Skeletal muscle cell (primary cell): ENCODE measurements around the gene PRR20D.
"Not testable (repeated sequence)": the region's sequence is repeated elsewhere in the genome, so short reads cannot be mapped to it uniquely, and the experiment has no call there.

Source experiments
- DNase-seq: peaks from one replicate; pipeline ENCODE4 v3.0.0-alpha.2; 2010; ENCODE audit warnings: low read depth
- H3K4me3 ChIP-seq: 2 replicates; pipeline ENCODE4 v1.5.1; 2011; ENCODE audit warnings: low read depth, mild to moderate bottlenecking, control low read depth, low read length, moderate library complexity

PRR20D gene

DNA sequence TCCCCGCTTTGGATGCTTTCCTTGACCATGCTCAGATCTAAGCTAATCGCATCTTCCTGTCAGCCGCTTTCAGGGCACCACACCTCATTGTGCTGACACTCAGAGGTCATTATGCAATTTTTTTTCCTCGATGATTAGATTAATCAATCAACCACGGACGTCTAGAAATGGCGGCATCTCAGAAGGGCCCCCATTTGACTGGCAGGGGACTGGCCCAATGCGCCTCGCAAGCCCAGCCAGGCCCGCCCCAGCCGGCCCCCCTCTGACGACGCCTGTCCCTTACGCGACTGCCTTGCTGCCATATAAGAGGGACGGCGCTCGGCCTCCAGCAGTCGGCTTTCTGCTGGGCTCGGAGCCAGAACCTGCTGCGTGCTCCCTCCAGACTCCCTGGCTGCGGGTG is at the start of gene PRR20D:
PRR20D (plus strand) TSS at position 301 of the 400 bp plus-strand sequence. CDS start 387 bp downstream, outside the sequence.
- H3K4me3 ChIP-seq, DNase-seq: not testable (repeated sequence)

DNA sequence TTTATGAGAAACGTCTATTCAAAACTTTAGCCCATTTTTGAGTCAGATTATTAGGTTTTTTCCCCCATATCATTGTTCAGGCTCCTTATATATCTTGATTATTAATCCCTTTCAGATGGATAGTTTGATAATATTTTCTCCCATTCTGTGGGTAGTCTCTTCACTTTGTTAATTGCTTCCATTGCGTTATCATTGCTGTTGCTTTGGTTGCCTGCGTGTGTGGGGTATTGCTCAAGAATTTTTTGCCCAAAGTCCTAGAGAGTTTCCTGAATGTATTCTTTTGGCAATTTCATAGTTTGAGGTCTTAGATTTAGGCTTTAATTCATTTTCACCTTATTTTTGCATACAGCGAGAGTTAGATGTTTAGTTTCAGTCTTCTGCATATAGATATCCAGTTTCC is 45.5 kb upstream of the PRR20D start:
- H3K4me3 ChIP-seq, result no peak overlapping the region
- no peak for DNase-seq

DNA sequence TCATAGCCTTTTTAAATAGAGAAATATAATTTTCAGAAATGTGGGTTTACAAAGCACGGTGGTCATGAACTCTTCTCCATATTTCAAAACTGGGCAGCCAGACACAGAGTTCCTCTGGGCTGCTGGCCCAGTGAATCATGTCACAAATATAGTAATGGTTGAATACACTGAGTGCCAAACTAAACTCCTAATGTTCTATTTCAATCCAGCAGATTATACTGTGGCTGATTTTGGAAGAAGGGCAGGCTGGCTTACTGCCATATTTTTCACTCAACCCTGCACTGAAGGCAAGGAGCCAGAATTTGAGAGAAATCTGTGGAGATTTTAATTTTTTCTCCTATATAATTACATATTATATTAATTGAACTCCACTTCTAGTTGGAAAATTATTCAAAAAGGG is 36.8 kb upstream of the PRR20D start:
- no peak overlapping the region for H3K4me3 ChIP-seq
- no peak for DNase-seq

DNA sequence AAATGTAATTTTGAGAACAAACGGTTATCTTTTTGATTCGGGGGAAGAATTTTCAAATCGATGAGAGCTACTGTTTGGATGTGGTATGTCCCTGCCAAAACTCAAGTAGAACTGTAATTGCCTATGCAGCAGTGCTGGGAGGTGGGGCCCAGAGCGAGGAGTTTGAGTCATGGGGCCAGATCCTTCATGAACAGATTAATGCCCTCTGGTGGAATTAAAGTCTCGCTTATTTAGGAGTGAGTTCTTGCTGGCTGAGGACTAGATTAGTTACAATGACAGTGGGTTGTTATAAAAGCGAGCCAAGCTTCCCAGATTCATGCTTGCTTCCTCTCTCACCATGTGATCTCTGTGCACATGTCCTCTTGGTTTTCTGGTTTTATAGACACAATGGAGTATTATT is 31.5 kb upstream of the PRR20D start:
- H3K4me3 ChIP-seq, result no peak overlapping the region

GRCh38 chr13:57136093-57136492 is 24.3 kb upstream of the PRR20D start:
- DNase-seq, result no peak

More for the DNA sequence above, 31.5 kb upstream of the PRR20D start:
- no peak for DNase-seq

GRCh38 chr13:57137585-57137984 is 22.8 kb upstream of the PRR20D start:
- H3K4me3 ChIP-seq, result no peak overlapping the region

More at GRCh38 chr13:57136093-57136492, 24.3 kb upstream of the PRR20D start:
- no peak overlapping the region for H3K4me3 ChIP-seq

DNA sequence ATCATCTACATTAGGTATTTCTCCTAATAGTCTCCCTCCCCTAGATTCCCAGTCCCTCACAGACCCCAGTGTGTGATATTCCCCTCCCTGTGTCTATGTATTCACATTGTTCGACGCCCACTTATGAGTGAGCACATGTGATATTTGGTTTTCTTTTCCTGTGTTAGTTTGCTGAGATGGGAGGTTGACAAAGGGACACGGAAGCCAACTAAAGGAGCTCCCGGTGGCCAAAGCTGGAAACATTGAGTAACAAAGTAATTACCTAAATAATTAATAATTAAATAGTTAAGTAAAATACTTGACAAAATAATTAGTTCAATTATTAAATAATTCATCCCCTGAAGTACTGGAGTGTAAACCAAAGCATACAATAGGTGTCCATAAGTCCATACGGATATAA is 21.4 kb upstream of the PRR20D start:
- DNase-seq, result no peak
- H3K4me3 ChIP-seq, result no peak overlapping the region

More at GRCh38 chr13:57137585-57137984, 22.8 kb upstream of the PRR20D start:
- no peak for DNase-seq

DNA sequence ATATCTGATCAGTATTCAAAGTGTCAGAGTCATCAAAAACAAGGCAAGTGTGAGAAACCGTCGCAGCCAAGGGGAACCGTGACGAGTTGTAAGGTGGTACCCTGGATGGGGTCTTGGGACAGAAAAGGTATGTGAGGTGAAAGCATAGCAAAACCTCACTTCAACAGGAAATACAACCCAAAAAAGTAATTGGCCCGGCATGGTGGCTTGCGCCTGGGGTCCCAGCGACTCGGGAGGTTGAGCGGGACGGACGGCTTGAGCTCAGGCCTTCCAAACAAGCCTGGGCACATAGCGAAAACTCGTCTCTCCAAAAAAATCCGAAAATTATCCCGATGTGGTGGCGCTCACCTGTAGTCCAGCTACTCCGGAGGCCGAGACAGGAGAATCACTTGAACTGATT is 20.7 kb upstream of the PRR20D start:
- not testable (repeated sequence) for DNase-seq, H3K4me3 ChIP-seq

GRCh38 chr13:57140235-57140968 is 20.0 kb upstream of the PRR20D start, which contains the start of gene PRR20A:
PRR20A (plus strand) TSS chr13:57140918; CDS start chr13:57141305, 387 bp downstream.
- not testable (repeated sequence) for H3K4me3 ChIP-seq, DNase-seq

DNA sequence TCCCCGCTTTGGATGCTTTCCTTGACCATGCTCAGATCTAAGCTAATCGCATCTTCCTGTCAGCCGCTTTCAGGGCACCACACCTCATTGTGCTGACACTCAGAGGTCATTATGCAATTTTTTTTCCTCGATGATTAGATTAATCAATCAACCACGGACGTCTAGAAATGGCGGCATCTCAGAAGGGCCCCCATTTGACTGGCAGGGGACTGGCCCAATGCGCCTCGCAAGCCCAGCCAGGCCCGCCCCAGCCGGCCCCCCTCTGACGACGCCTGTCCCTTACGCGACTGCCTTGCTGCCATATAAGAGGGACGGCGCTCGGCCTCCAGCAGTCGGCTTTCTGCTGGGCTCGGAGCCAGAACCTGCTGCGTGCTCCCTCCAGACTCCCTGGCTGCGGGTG is 13.2 kb upstream of the PRR20D start, which contains the start of gene PRR20B:
PRR20B (plus strand) TSS at position 301 of the 400 bp plus-strand sequence. CDS start 387 bp downstream, outside the sequence.
- not testable (repeated sequence) for H3K4me3 ChIP-seq, DNase-seq

DNA sequence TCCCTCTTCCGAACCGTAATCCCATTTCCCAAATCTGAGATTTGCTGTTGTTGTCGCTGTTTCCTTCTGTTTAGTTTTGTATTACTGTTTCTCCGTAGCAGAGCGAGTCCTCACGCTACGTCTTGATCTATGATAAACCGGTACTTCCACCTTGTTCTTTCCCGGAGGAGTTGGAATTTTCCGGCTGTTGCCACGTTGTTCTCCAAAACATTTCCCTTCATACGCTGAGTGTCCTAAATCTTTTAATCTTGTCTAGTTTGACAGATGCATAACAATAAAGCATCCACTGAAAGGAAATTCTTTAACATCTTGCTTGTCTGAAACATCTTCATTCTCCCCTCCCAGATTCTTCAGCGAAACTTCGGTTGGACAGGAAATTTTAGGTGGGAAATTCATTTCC is 12.3 kb upstream of the PRR20D start:
- not testable (repeated sequence) for H3K4me3 ChIP-seq, DNase-seq

DNA sequence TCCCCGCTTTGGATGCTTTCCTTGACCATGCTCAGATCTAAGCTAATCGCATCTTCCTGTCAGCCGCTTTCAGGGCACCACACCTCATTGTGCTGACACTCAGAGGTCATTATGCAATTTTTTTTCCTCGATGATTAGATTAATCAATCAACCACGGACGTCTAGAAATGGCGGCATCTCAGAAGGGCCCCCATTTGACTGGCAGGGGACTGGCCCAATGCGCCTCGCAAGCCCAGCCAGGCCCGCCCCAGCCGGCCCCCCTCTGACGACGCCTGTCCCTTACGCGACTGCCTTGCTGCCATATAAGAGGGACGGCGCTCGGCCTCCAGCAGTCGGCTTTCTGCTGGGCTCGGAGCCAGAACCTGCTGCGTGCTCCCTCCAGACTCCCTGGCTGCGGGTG is 6.7 kb upstream of the PRR20D start, which contains the start of gene PRR20C:
PRR20C (plus strand) TSS at position 301 of the 400 bp plus-strand sequence. CDS start 387 bp downstream, outside the sequence.
- not testable (repeated sequence) for DNase-seq, H3K4me3 ChIP-seq

GRCh38 chr13:57166897-57167296 is 6.5 kb downstream of the PRR20D start, which contains the start of gene PRR20E:
PRR20E (plus strand) TSS chr13:57167197; CDS start chr13:57167584, 387 bp downstream.
- DNase-seq, H3K4me3 ChIP-seq: not testable (repeated sequence)

DNA sequence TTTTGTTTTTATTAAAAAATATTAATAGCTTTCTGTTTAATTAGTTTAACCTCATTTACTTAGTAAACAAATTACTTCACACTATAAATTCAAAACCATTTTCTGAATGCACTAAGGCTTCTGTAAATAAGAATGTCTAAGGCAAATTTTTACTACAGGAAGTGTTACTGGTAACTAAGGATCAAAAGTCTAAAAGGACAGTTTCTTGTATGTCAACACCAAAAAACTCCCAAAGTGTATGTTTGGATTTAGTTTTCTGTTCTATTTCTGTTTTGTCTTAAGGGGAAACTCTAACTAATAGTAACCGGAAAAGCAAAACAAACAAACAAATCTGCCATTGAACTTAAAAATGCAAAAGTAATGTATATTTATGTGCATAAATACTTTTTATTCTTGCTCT is 31.2 kb downstream of the PRR20D start:
- no peak for DNase-seq
- H3K4me3 ChIP-seq, result no peak overlapping the region

DNA sequence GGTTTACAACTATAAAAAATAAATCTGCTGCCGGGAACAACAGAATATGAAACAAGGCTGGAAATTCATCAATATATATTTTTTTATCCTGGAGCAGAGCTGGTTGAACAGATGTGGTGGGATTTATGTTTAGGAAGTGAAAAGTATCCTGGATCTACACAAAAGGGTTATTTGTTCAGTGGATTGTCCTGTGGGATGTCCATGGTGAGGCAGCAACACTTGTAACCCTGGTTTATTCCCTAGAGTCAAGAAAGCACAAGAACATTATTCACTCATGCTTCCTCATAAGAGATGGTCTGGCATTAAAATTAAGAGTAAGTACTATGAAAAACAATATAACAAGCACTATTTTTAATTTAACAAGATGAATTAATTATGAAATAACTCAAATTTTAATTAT is 52.6 kb downstream of the PRR20D start:
- no peak for DNase-seq

More for the DNA sequence above, 52.6 kb downstream of the PRR20D start:
- no peak overlapping the region for H3K4me3 ChIP-seq
